AG09309 (cell line): ENCODE results near the gene C1QTNF7.

Experiments
- DNase-seq: peaks from one replicate; pipeline ENCODE4 v3.0.0-alpha.2; 2010; ENCODE audit warnings: low read depth
- H3K4me3 ChIP-seq: 2 replicates; pipeline ENCODE4 v1.5.1; 2011; ENCODE audit warnings: mild to moderate bottlenecking, low read depth, low read length, moderate library complexity; ENCODE audit not compliant: control insufficient read depth
- CTCF ChIP-seq: IDR thresholded peaks from 2 replicates; pipeline ENCODE4 v1.5.1; 2011; ENCODE audit warnings: mild to moderate bottlenecking, low read depth, low read length, inconsistent platforms; ENCODE audit not compliant: insufficient read depth, control insufficient read depth; ENCODE audit errors: missing control alignments

C1QTNF7 gene

GRCh38 chr4:15451866-15452765, 24.3 kb downstream of the C1QTNF7 start:
- no peak overlapping the region for H3K4me3 ChIP-seq
- peak; percentile 84 for DNase-seq
- TF ChIP-seq CTCF = no peak

- no peak for TF ChIP-seq CTCF
- H3K4me3 ChIP-seq = no peak overlapping the region
- peak; percentile 51 for DNase-seq
Measured at GRCh38 chr4:15455290-15455689, 27.5 kb downstream of the C1QTNF7 start.

GRCh38 chr4:15457406-15458201, 29.8 kb downstream of the C1QTNF7 start:
- no peak overlapping the region for H3K4me3 ChIP-seq
- DNase-seq = peak; percentile 60
- peak; percentile 59 for TF ChIP-seq CTCF

GRCh38 chr4:15458616-15459015, 30.8 kb downstream of the C1QTNF7 start:
- H3K4me3 ChIP-seq = no peak overlapping the region
- DNase-seq = no peak
- no peak for TF ChIP-seq CTCF

GRCh38 chr4:15459706-15460105, 31.9 kb downstream of the C1QTNF7 start:
- TF ChIP-seq CTCF = no peak
- DNase-seq = no peak
- no peak overlapping the region for H3K4me3 ChIP-seq

GRCh38 chr4:15466596-15466995, 38.8 kb downstream of the C1QTNF7 start:
- no peak for DNase-seq
- H3K4me3 ChIP-seq = no peak overlapping the region
- no peak for TF ChIP-seq CTCF
